Astrocyte (in vitro differentiated cells and primary cell): ENCODE results near the gene SNAI3.

Experiments
- EZH2 ChIP-seq: IDR thresholded peaks from 2 replicates; pipeline ENCODE4 v1.6.1; 2012; ENCODE audit warnings: mild to moderate bottlenecking, low read length, inconsistent platforms; ENCODE audit not compliant: insufficient read depth
- TF ChIP-seq, protein P1 (sequence below): IDR thresholded peaks from 2 replicates; pipeline ENCODE4 v1.5.1; 2011; ENCODE audit warnings: low read depth, mild to moderate bottlenecking, inconsistent platforms, low read length, moderate library complexity; ENCODE audit not compliant: insufficient read depth

DNA sequence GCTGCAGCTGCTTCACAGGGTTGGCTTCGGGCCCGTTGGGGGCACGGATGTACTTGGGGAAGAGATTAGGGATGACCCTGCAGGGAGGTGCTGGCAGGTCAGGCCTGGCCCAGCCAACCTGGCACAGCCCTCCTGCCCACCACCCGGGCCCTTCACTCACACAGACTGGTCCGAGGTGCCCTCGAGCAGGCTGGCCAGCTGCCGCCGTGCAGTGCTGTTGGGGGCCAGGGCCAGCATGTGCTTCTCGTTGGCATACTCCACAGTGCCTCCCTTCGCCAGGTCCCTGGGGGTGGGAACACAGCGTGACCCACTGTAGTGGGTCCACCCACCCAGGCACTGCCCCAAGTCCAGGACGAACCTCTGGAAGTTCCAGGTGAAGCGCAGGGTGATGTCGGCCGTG, 29.9 kb upstream of the SNAI3 start:
- TF ChIP-seq, protein P1, sequence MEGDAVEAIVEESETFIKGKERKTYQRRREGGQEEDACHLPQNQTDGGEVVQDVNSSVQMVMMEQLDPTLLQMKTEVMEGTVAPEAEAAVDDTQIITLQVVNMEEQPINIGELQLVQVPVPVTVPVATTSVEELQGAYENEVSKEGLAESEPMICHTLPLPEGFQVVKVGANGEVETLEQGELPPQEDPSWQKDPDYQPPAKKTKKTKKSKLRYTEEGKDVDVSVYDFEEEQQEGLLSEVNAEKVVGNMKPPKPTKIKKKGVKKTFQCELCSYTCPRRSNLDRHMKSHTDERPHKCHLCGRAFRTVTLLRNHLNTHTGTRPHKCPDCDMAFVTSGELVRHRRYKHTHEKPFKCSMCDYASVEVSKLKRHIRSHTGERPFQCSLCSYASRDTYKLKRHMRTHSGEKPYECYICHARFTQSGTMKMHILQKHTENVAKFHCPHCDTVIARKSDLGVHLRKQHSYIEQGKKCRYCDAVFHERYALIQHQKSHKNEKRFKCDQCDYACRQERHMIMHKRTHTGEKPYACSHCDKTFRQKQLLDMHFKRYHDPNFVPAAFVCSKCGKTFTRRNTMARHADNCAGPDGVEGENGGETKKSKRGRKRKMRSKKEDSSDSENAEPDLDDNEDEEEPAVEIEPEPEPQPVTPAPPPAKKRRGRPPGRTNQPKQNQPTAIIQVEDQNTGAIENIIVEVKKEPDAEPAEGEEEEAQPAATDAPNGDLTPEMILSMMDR, result no peak
- no peak for TF ChIP-seq EZH2
